Panc1 (cell line): Measurements from ENCODE around the gene SFT2D2.

ENCODE experiments used
- POLR2AphosphoS5 ChIP-seq: IDR thresholded peaks from 2 replicates; pipeline ENCODE4 v1.6.1; 2012; ENCODE audit warnings: mild to moderate bottlenecking, low read depth, low read length, moderate library complexity
- TF ChIP-seq, protein P1 (sequence below): fragments of 450-650 bp; IDR thresholded peaks from 2 replicates; pipeline ENCODE4 v1.5.1; 2017; ENCODE audit warnings: mild to moderate bottlenecking
- TF ChIP-seq, protein P2 (sequence below), 2 experiments: IDR thresholded peaks; 2 replicates each; pipeline ENCODE4 v1.6.1; 2011 to 2012; ENCODE audit warnings: low read depth in 2 of 2, control low read depth in 1 of 2, low read length in 1 of 2, mild to moderate bottlenecking in 1 of 2, moderate library complexity in 1 of 2; ENCODE audit not compliant: insufficient read depth in 1 of 2

DNA sequence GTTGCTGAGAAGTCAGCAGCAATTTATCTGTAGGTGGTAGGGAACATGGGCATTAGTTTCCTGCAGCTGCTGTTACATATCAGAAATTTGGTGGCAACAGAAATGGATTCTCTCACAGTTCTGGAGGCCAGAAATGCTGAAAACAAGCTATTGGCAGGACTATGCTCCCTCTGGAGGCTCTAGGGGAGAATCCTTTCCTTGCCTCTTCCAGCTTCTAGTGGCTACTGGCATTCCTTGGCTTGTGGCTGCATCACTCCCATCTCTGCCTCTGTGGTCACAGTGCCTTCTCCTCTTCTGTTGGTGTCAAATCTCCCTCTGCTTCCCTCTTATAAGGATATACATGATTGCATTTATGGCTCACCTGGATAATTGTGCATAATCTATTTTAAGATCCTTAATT lies 2.5 kb upstream of the SFT2D2 start:
- TF ChIP-seq, protein P1, sequence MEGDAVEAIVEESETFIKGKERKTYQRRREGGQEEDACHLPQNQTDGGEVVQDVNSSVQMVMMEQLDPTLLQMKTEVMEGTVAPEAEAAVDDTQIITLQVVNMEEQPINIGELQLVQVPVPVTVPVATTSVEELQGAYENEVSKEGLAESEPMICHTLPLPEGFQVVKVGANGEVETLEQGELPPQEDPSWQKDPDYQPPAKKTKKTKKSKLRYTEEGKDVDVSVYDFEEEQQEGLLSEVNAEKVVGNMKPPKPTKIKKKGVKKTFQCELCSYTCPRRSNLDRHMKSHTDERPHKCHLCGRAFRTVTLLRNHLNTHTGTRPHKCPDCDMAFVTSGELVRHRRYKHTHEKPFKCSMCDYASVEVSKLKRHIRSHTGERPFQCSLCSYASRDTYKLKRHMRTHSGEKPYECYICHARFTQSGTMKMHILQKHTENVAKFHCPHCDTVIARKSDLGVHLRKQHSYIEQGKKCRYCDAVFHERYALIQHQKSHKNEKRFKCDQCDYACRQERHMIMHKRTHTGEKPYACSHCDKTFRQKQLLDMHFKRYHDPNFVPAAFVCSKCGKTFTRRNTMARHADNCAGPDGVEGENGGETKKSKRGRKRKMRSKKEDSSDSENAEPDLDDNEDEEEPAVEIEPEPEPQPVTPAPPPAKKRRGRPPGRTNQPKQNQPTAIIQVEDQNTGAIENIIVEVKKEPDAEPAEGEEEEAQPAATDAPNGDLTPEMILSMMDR, result no peak; the same call in 1 of the 2 replicates
- TF ChIP-seq, protein P2, sequence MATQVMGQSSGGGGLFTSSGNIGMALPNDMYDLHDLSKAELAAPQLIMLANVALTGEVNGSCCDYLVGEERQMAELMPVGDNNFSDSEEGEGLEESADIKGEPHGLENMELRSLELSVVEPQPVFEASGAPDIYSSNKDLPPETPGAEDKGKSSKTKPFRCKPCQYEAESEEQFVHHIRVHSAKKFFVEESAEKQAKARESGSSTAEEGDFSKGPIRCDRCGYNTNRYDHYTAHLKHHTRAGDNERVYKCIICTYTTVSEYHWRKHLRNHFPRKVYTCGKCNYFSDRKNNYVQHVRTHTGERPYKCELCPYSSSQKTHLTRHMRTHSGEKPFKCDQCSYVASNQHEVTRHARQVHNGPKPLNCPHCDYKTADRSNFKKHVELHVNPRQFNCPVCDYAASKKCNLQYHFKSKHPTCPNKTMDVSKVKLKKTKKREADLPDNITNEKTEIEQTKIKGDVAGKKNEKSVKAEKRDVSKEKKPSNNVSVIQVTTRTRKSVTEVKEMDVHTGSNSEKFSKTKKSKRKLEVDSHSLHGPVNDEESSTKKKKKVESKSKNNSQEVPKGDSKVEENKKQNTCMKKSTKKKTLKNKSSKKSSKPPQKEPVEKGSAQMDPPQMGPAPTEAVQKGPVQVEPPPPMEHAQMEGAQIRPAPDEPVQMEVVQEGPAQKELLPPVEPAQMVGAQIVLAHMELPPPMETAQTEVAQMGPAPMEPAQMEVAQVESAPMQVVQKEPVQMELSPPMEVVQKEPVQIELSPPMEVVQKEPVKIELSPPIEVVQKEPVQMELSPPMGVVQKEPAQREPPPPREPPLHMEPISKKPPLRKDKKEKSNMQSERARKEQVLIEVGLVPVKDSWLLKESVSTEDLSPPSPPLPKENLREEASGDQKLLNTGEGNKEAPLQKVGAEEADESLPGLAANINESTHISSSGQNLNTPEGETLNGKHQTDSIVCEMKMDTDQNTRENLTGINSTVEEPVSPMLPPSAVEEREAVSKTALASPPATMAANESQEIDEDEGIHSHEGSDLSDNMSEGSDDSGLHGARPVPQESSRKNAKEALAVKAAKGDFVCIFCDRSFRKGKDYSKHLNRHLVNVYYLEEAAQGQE (IDR thresholded peaks at IDR 0.05; ENCODE audit: insufficient read depth in 1 of 2, low read depth in 2 of 2, low read length in 1 of 2), result no peak
- no peak for TF ChIP-seq POLR2AphosphoS5
